Osteoblast (primary cell): ENCODE results near the gene MCF2L. TPM values are rescaled to one million over a fixed set of nuclear protein-coding genes. Genes with fewer than 3 reads are reported as not detected.

ENCODE experiments used
- DNase-seq: peaks from one replicate; pipeline ENCODE4 v3.0.0; 2011; ENCODE audit warnings: low spot score, mixed read lengths; ENCODE audit not compliant: insufficient read length; ENCODE audit errors: missing footprints
- H2AFZ ChIP-seq: 2 replicates; pipeline ENCODE4 v1.6.0; 2011; ENCODE audit warnings: mild to moderate bottlenecking, low read length
- H3K27ac ChIP-seq: 2 replicates; pipeline ENCODE4 v1.5.1; 2011; ENCODE audit warnings: mild to moderate bottlenecking, low read depth, low read length, moderate library complexity
- H3K27me3 ChIP-seq: 2 replicates; pipeline ENCODE4 v1.6.0; 2012; ENCODE audit warnings: mild to moderate bottlenecking, control low read depth, inconsistent platforms, low read length, moderate library complexity; ENCODE audit not compliant: insufficient read depth
- H3K36me3 ChIP-seq: 2 replicates; pipeline ENCODE4 v1.5.1; 2011; ENCODE audit warnings: mild to moderate bottlenecking, low read length, control low read depth, moderate library complexity; ENCODE audit not compliant: insufficient read depth
- H3K4me1 ChIP-seq: 2 replicates; pipeline ENCODE4 v1.5.1; 2011; ENCODE audit warnings: mild to moderate bottlenecking, low read length, control low read depth, moderate library complexity; ENCODE audit not compliant: insufficient read depth
- H3K4me2 ChIP-seq: 2 replicates; pipeline ENCODE4 v1.6.0; 2011; ENCODE audit warnings: mild to moderate bottlenecking, low read length; ENCODE audit not compliant: insufficient read depth
- H3K4me3 ChIP-seq: fragments of 200-600 bp; sonication (generic); 3 replicates; pipeline ENCODE4 v1.5.1; 2012; ENCODE audit warnings: mild to moderate bottlenecking, low read length, inconsistent platforms; ENCODE audit not compliant: insufficient read depth
- H3K79me2 ChIP-seq: 2 replicates; pipeline ENCODE4 v1.6.0; 2012; ENCODE audit warnings: mild to moderate bottlenecking, low read length, control low read depth, inconsistent platforms; ENCODE audit not compliant: insufficient read depth
- H3K9me3 ChIP-seq: 2 replicates; pipeline ENCODE4 v1.5.1; 2011; ENCODE audit warnings: low read depth, low read length, control low read depth
- H4K20me1 ChIP-seq: 2 replicates; pipeline ENCODE4 v1.6.0; 2012; ENCODE audit warnings: mild to moderate bottlenecking, low read length, control low read depth; ENCODE audit not compliant: insufficient read depth
- CTCF ChIP-seq: IDR thresholded peaks from 2 replicates; pipeline ENCODE4 v1.5.1; 2011; ENCODE audit warnings: mild to moderate bottlenecking, low read depth, low read length, moderate library complexity; ENCODE audit errors: extremely low read depth
- total RNA-seq: library from RNA; depleted of rRNA; stranded (reverse); fragments of >200 nt; gene quantifications from 2 replicates; pipeline ENCODE4 v1.2.3, GENCODE V29; 2012

The MCF2L gene
- total RNA-seq, 1 donor, result 6.5 TPM

DNA sequence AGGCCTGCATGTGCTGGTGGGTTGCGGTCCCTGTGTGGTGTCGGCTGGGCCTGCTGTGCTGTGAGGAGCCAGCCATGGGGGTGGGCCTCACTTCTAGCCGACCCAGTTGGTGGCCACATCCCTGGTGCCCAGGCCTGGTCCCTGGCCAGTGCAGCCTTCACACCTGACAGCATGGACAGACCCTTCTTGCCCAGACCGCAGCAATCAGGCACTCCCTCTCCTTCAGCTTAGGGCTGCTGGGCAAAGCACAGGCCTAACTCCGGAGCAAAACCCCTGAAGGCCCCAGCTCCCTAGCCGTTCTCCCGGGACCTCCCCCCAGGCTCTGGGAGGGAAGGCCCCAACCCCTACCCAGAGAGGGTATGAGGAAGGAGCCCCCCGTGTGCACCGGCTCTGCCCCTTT lies 6.6 kb upstream of the MCF2L start:
- no peak for TF ChIP-seq CTCF
- Histone ChIP-seq H3K4me2 (no peak overlapping the region), H2AFZ (no peak overlapping the region), H3K9me3 (no peaks in the 10 kb centered on the region), H3K4me1 (no peaks in the 10 kb centered on the region), H3K4me3 (no peak overlapping the region), H3K27me3 (peaks cover 24% of the 10 kb centered on the region), H3K36me3 (no peaks in the 10 kb centered on the region), H3K27ac (no peak overlapping the region), H3K79me2 (no peaks in the 10 kb centered on the region), H4K20me1 (no peaks in the 10 kb centered on the region)
- no peak for DNase-seq

- no peak for TF ChIP-seq CTCF
- H2AFZ ChIP-seq, result no peak overlapping the region
- no peaks in the 10 kb centered on the region for H4K20me1 ChIP-seq
- no peaks in the 10 kb centered on the region for H3K9me3 ChIP-seq
- H3K27ac ChIP-seq, result no peak overlapping the region
- no peak overlapping the region for H3K4me2 ChIP-seq
- DNase-seq, result peak; percentile 63
- no peaks in the 10 kb centered on the region for H3K79me2 ChIP-seq
- peaks cover 26% of the 10 kb centered on the region for H3K27me3 ChIP-seq
- H3K4me1 ChIP-seq, result no peaks in the 10 kb centered on the region
- no peaks in the 10 kb centered on the region for H3K36me3 ChIP-seq
- H3K4me3 ChIP-seq, result no peak overlapping the region
These were observed 5.9 kb upstream of the MCF2L start for GRCh38 chr13:112962911-112963625.

GRCh38 chr13:112963641-112964040 lies 5.4 kb upstream of the MCF2L start:
- Histone ChIP-seq H3K9me3 (no peaks in the 10 kb centered on the region), H4K20me1 (no peaks in the 10 kb centered on the region), H3K27me3 (peaks cover 32% of the 10 kb centered on the region), H2AFZ (no peak overlapping the region), H3K36me3 (no peaks in the 10 kb centered on the region), H3K4me1 (no peaks in the 10 kb centered on the region), H3K27ac (no peak overlapping the region), H3K4me2 (no peak overlapping the region), H3K79me2 (no peaks in the 10 kb centered on the region), H3K4me3 (no peak overlapping the region)
- DNase-seq, result no peak
- no peak for TF ChIP-seq CTCF

- no peak overlapping the region for H3K4me2 ChIP-seq
- DNase-seq, result peak; percentile 66
- H3K36me3 ChIP-seq, result no peaks in the 10 kb centered on the region
- no peaks in the 10 kb centered on the region for H3K9me3 ChIP-seq
- H3K27ac ChIP-seq, result no peak overlapping the region
- TF ChIP-seq CTCF, result no peak
- H4K20me1 ChIP-seq, result no peaks in the 10 kb centered on the region
- no peak overlapping the region for H2AFZ ChIP-seq
- H3K79me2 ChIP-seq, result no peaks in the 10 kb centered on the region
- no peak overlapping the region for H3K4me3 ChIP-seq
- peaks cover 34% of the 10 kb centered on the region for H3K27me3 ChIP-seq
- H3K4me1 ChIP-seq, result no peaks in the 10 kb centered on the region
These were observed 4.0 kb upstream of the MCF2L start for GRCh38 chr13:112964971-112965492.
